H9 (cell line): ENCODE data around the gene DTYMK. TPM values are rescaled to one million over a fixed set of nuclear protein-coding genes. Genes with fewer than 3 reads are reported as not detected.

Source experiments
- DNase-seq: peaks from one replicate; pipeline ENCODE4 v3.0.0-alpha.2; 2017
- H2AFZ ChIP-seq: one replicate; pipeline ENCODE4 v1.6.1; 2013; ENCODE audit warnings: mild to moderate bottlenecking, low read length, control low read depth, moderate library complexity
- H2AK5ac ChIP-seq: 2 replicates; pipeline ENCODE4 v1.6.1; 2013; ENCODE audit warnings: low read length, control low read depth, mixed read lengths; ENCODE audit not compliant: insufficient read length
- H2BK120ac ChIP-seq: one replicate; pipeline ENCODE4 v1.6.1; 2013; ENCODE audit warnings: low read depth, mild to moderate bottlenecking, low read length, control low read depth, inconsistent platforms; ENCODE audit not compliant: poor library complexity, severe bottlenecking
- H2BK12ac ChIP-seq: 2 replicates; pipeline ENCODE4 v1.6.1; 2013; ENCODE audit warnings: low read length, control low read depth, mixed read lengths, low read depth; ENCODE audit not compliant: insufficient read length
- H2BK15ac ChIP-seq: 2 replicates; pipeline ENCODE4 v1.6.1; 2013; ENCODE audit warnings: low read depth, low read length, control low read depth
- H2BK20ac ChIP-seq: one replicate; pipeline ENCODE4 v1.6.1; 2013; ENCODE audit warnings: low read depth, mild to moderate bottlenecking, low read length, control low read depth, inconsistent platforms; ENCODE audit not compliant: poor library complexity, severe bottlenecking
- H2BK5ac ChIP-seq: 2 replicates; pipeline ENCODE4 v1.6.1; 2013; ENCODE audit warnings: low read length, control low read depth, mixed read lengths; ENCODE audit not compliant: insufficient read length
- H3K14ac ChIP-seq: 2 replicates; pipeline ENCODE4 v1.6.1; 2013; ENCODE audit warnings: low read length, control low read depth; ENCODE audit not compliant: insufficient read depth
- H3K18ac ChIP-seq: 2 replicates; pipeline ENCODE4 v1.6.1; 2013; ENCODE audit warnings: low read depth, mild to moderate bottlenecking, mixed read lengths, low read length, control low read depth; ENCODE audit not compliant: insufficient read length
- H3K23ac ChIP-seq: 2 replicates; pipeline ENCODE4 v1.6.1; 2013; ENCODE audit warnings: low read length, control low read depth, mixed read lengths, low read depth; ENCODE audit not compliant: insufficient read length
- H3K23me2 ChIP-seq: 2 replicates; pipeline ENCODE4 v1.6.1; 2013; ENCODE audit warnings: low read depth, mild to moderate bottlenecking, mixed read lengths, low read length, control low read depth; ENCODE audit not compliant: insufficient read length, poor library complexity, severe bottlenecking
- H3K27ac ChIP-seq: 2 replicates; pipeline ENCODE4 v1.5.1; 2013; ENCODE audit warnings: low read length, control low read depth, mixed read lengths, low read depth; ENCODE audit not compliant: insufficient read length
- H3K27me3 ChIP-seq: 2 replicates; pipeline ENCODE4 v1.6.1; 2013; ENCODE audit warnings: low read length, control low read depth, inconsistent platforms; ENCODE audit not compliant: insufficient read depth
- H3K4ac ChIP-seq: 2 replicates; pipeline ENCODE4 v1.6.1; 2013; ENCODE audit warnings: low read depth, mild to moderate bottlenecking, control low read depth, inconsistent platforms, low read length, moderate library complexity
- H3K4me1 ChIP-seq: 2 replicates; pipeline ENCODE4 v1.6.1; 2013; ENCODE audit warnings: low read length, control low read depth, inconsistent platforms; ENCODE audit not compliant: insufficient read depth
- H3K4me2 ChIP-seq: 2 replicates; pipeline ENCODE4 v1.6.1; 2013; ENCODE audit warnings: low read length, control low read depth, mixed read lengths; ENCODE audit not compliant: insufficient read length, insufficient read depth
- H3K56ac ChIP-seq: 2 replicates; pipeline ENCODE4 v1.6.1; 2013; ENCODE audit warnings: low read depth, mild to moderate bottlenecking, mixed read lengths, low read length, control low read depth; ENCODE audit not compliant: insufficient read length
- H3K79me1 ChIP-seq: 2 replicates; pipeline ENCODE4 v1.6.1; 2013; ENCODE audit warnings: low read depth, mild to moderate bottlenecking, moderate library complexity, low read length, control low read depth, inconsistent platforms; ENCODE audit not compliant: insufficient read depth, poor library complexity, severe bottlenecking
- H3K79me2 ChIP-seq: 2 replicates; pipeline ENCODE4 v1.6.1; 2013; ENCODE audit warnings: low read length, control low read depth, inconsistent platforms; ENCODE audit not compliant: insufficient read depth
- H3K9ac ChIP-seq: 2 replicates; pipeline ENCODE4 v1.6.1; 2013; ENCODE audit warnings: low read length, control low read depth, mixed read lengths; ENCODE audit not compliant: insufficient read length; ENCODE audit errors: extremely low read depth
- H3K9me3 ChIP-seq: one replicate; pipeline ENCODE4 v1.6.1; 2013; ENCODE audit warnings: low read depth, low read length, inconsistent platforms; ENCODE audit not compliant: control insufficient read depth
- H3T11ph ChIP-seq: one replicate; pipeline ENCODE4 v1.6.1; 2013; ENCODE audit warnings: mild to moderate bottlenecking, low read length, control low read depth, inconsistent platforms
- H4K20me1 ChIP-seq: one replicate; pipeline ENCODE4 v1.6.1; 2013; ENCODE audit not compliant: control insufficient read depth, insufficient read length, insufficient read depth
- H4K5ac ChIP-seq: 2 replicates; pipeline ENCODE4 v1.6.1; 2013; ENCODE audit warnings: low read depth, mild to moderate bottlenecking, mixed read lengths, low read length, control low read depth; ENCODE audit not compliant: insufficient read length
- H4K8ac ChIP-seq: replicated peaks from 2 replicates; pipeline ENCODE4 v1.6.1; 2013; ENCODE audit warnings: low read length, control low read depth, mixed read lengths, low read depth; ENCODE audit not compliant: insufficient read length
- H4K91ac ChIP-seq: 2 replicates; pipeline ENCODE4 v1.6.1; 2013; ENCODE audit warnings: low read depth, mild to moderate bottlenecking, moderate library complexity, mixed read lengths, low read length, control low read depth; ENCODE audit not compliant: insufficient read length
- H3K27ac Mint-ChIP-seq, 3 experiments: 2 replicates in 2 of 3; 3 replicates in 1 of 3; pipeline ENCODE4 v1.8.0; 2020 to 2021; ENCODE audit warnings: mixed read lengths in 3 of 3, mild to moderate bottlenecking in 1 of 3, moderate library complexity in 1 of 3
- H3K27me3 Mint-ChIP-seq: 2 replicates; pipeline ENCODE4 v1.8.0; 2021; ENCODE audit warnings: low read depth, mild to moderate bottlenecking, moderate library complexity, mixed read lengths
- H3K36me3 Mint-ChIP-seq, 3 experiments: 2 replicates in 2 of 3; 3 replicates in 1 of 3; pipeline ENCODE4 v1.8.0; 2020 to 2021; ENCODE audit warnings: low read depth in 3 of 3, mixed read lengths in 3 of 3; ENCODE audit not compliant: insufficient read depth in 1 of 3
- H3K4me1 Mint-ChIP-seq, 2 experiments: 2 replicates each; pipeline ENCODE4 v1.8.0; 2020; ENCODE audit warnings: mixed read lengths in 2 of 2
- H3K4me3 Mint-ChIP-seq, 2 experiments: 2 replicates in 1 of 2; 3 replicates in 1 of 2; pipeline ENCODE4 v1.8.0; 2020 to 2021; ENCODE audit warnings: mild to moderate bottlenecking in 2 of 2, mixed read lengths in 2 of 2, moderate library complexity in 1 of 2
- H3K9me3 Mint-ChIP-seq, 2 experiments: 2 replicates in 1 of 2; 3 replicates in 1 of 2; pipeline ENCODE4 v1.8.0; 2020; ENCODE audit warnings: mild to moderate bottlenecking in 2 of 2, mixed read lengths in 2 of 2, moderate library complexity in 1 of 2
- WGBS: extraction: QIAGEN DNeasy Blood & Tissue Kit; methylation state at CpG from one replicate; pipeline ENCODE4 v1.1.7; 2013; ENCODE audit warnings: missing lambda C conversion rate, low lambda C conversion rate, mixed read lengths; ENCODE audit not compliant: insufficient read length; ENCODE audit errors: extremely low coverage; 5-methylcytosine and 5-hydroxymethylcytosine counted together
- total RNA-seq: library from RNA; stranded (reverse); gene quantifications from 2 replicates; pipeline ENCODE4 v1.2.1, GENCODE V29; 2021
- TF ChIP-seq, protein P1 (sequence below): fragments of 200-600 bp; sonication (generic); conservative IDR thresholded peaks from 3 replicates; pipeline ENCODE4 v1.8.0; 2021; ENCODE audit warnings: antibody characterized with exemption, mild to moderate bottlenecking

DTYMK gene
- total RNA-seq, 1 experiment from 2014 or later = 76.0 TPM

- Mint-ChIP-seq H3K4me3 (no peak overlapping the region; a peak in 1 of 5 replicates), H3K9me3 (no peaks in the 10 kb centered on the region), H3K36me3 (peaks cover 10 to 65% (median 57%) of the 10 kb centered on the region in 3 experiments; a peak in 6 of 7 replicates), H3K27ac (no peak overlapping the region; a peak in 1 of 7 replicates), H3K27me3 (no peaks in the 10 kb centered on the region), H3K4me1 (peaks cover 2 to 5% of the 10 kb centered on the region in 2 experiments; a peak in 3 of 4 replicates)
- Histone ChIP-seq H3K4me1 (no peaks in the 10 kb centered on the region), H3K9me3 (no peaks in the 10 kb centered on the region), H3K9ac (no peak overlapping the region), H4K20me1 (no peaks in the 10 kb centered on the region), H3K4ac (no peak overlapping the region), H4K91ac (no peak overlapping the region), H3K79me2 (no peaks in the 10 kb centered on the region), H2BK15ac (no peak overlapping the region), H3K4me2 (no peak overlapping the region), H3K23me2 (no peaks in the 10 kb centered on the region), H3T11ph (no peak overlapping the region), H3K79me1 (no peaks in the 10 kb centered on the region), H4K8ac (no peak overlapping the region), H2BK120ac (no peak overlapping the region), H2BK20ac (no peak overlapping the region), H3K23ac (no peak overlapping the region), H3K27ac (no peak overlapping the region), H3K27me3 (no peaks in the 10 kb centered on the region), H3K14ac (no peak overlapping the region), H2BK12ac (no peak overlapping the region), H2BK5ac (no peak overlapping the region), H2AK5ac (no peak overlapping the region), H3K56ac (no peak overlapping the region), H3K18ac (no peak overlapping the region), H2AFZ (no peak overlapping the region), H4K5ac (no peak overlapping the region)
- TF ChIP-seq, protein P1, sequence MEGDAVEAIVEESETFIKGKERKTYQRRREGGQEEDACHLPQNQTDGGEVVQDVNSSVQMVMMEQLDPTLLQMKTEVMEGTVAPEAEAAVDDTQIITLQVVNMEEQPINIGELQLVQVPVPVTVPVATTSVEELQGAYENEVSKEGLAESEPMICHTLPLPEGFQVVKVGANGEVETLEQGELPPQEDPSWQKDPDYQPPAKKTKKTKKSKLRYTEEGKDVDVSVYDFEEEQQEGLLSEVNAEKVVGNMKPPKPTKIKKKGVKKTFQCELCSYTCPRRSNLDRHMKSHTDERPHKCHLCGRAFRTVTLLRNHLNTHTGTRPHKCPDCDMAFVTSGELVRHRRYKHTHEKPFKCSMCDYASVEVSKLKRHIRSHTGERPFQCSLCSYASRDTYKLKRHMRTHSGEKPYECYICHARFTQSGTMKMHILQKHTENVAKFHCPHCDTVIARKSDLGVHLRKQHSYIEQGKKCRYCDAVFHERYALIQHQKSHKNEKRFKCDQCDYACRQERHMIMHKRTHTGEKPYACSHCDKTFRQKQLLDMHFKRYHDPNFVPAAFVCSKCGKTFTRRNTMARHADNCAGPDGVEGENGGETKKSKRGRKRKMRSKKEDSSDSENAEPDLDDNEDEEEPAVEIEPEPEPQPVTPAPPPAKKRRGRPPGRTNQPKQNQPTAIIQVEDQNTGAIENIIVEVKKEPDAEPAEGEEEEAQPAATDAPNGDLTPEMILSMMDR = no peak
- WGBS = no CpG with 5 or more reads among the region's 21 CpGs
- DNase-seq = no peak
These were observed 18.3 kb downstream of the DTYMK start for GRCh38 chr2:241668354-241668753.
